H1 (cell line): Measurements from ENCODE around the gene STIMATE. TPM values are rescaled to one million over a fixed set of nuclear protein-coding genes. Genes with fewer than 3 reads are reported as not detected.

Experiments used
- CTCF ChIA-PET: fragments of 300-600 bp; sonication (Branson Sonifier 250); formaldehyde crosslinking; loops from one replicate; lab custom pipeline; 2021; ENCODE audit not compliant: partially characterized antibody; lab: Charles Lee
- POLR2A ChIA-PET: fragments of 300-600 bp; sonication (Branson Sonifier 250); formaldehyde crosslinking; loops from one replicate; lab custom pipeline; 2021; ENCODE audit warnings: inconsistent platforms; ENCODE audit not compliant: partially characterized antibody; lab: Charles Lee
- DNase-seq, 2 experiments: peaks; one replicate each; pipeline versions ENCODE4 v3.0.0 to v3.0.0-alpha.2; 2010 to 2022; ENCODE audit warnings: low spot score in 2 of 2, low read depth in 1 of 2, mixed read lengths in 1 of 2
- FAIRE-seq: peaks from 2 replicates; lab custom pipeline; 2011; peaks lifted over from hg19 to GRCh38; lab: Jason Lieb, UNC
- H2AFZ ChIP-seq: 2 replicates; pipeline ENCODE4 v1.8.1; 2012; ENCODE audit warnings: low read length, inconsistent platforms
- H2AK5ac ChIP-seq: 2 replicates; pipeline ENCODE4 v1.6.1; 2013; ENCODE audit warnings: low read depth, low read length
- H2BK120ac ChIP-seq: replicated peaks from 2 replicates; pipeline ENCODE3; 2013; ENCODE audit warnings: low read depth, low read length, inconsistent platforms
- H2BK12ac ChIP-seq: 2 replicates; pipeline ENCODE4 v1.6.1; 2013; ENCODE audit warnings: low read depth, low read length
- H2BK15ac ChIP-seq: 2 replicates; pipeline ENCODE4 v1.6.1; 2013; ENCODE audit warnings: low read length
- H2BK20ac ChIP-seq: 2 replicates; pipeline ENCODE4 v1.6.1; 2013; ENCODE audit warnings: low read length
- H2BK5ac ChIP-seq: 2 replicates; pipeline ENCODE4 v1.6.1; 2013; ENCODE audit warnings: low read depth, low read length
- H3K14ac ChIP-seq: 2 replicates; pipeline ENCODE4 v1.6.1; 2013; ENCODE audit warnings: inconsistent platforms; ENCODE audit not compliant: insufficient read length
- H3K18ac ChIP-seq: 2 replicates; pipeline ENCODE4 v1.6.1; 2013; ENCODE audit warnings: low read length; ENCODE audit errors: extremely low read depth
- H3K23ac ChIP-seq: 2 replicates; pipeline ENCODE4 v1.6.1; 2013; ENCODE audit warnings: inconsistent platforms; ENCODE audit not compliant: insufficient read length
- H3K23me2 ChIP-seq: 2 replicates; pipeline ENCODE4 v1.6.1; 2013; ENCODE audit warnings: low read depth, low read length
- H3K27ac ChIP-seq: 2 replicates; pipeline ENCODE4 v1.6.1; 2011; ENCODE audit warnings: low read depth, low read length, inconsistent platforms
- H3K27me3 ChIP-seq, 4 experiments: replicated peaks in 1 of 4; 1 replicate in 1 of 4; 2 replicates in 3 of 4; pipeline versions ENCODE4 v1.6.1 to v1.8.1; 2011 to 2013; ENCODE audit warnings: low read length in 3 of 4, mild to moderate bottlenecking in 3 of 4, inconsistent platforms in 2 of 4, mixed read lengths in 2 of 4, moderate library complexity in 1 of 4; ENCODE audit not compliant: control insufficient read depth in 3 of 4, insufficient read depth in 3 of 4; ENCODE audit errors: extremely low read depth in 1 of 4
- H3K36me3 ChIP-seq, 4 experiments: 2 replicates each; pipeline versions ENCODE4 v1.6.1 to v1.8.1; 2011 to 2013; ENCODE audit warnings: mild to moderate bottlenecking in 4 of 4, low read length in 3 of 4, moderate library complexity in 2 of 4, control low read depth in 1 of 4, inconsistent platforms in 1 of 4; ENCODE audit not compliant: insufficient read depth in 4 of 4, control insufficient read depth in 2 of 4
- H3K4ac ChIP-seq: replicated peaks from 2 replicates; pipeline ENCODE3; 2013; ENCODE audit warnings: low read length, low read depth, mixed read lengths, inconsistent platforms; ENCODE audit not compliant: insufficient read length
- H3K4me1 ChIP-seq, 4 experiments: replicated peaks in 1 of 4; 1 replicate in 1 of 4; 2 replicates in 3 of 4; pipeline versions ENCODE4 v1.6.1 to v1.8.1; 2011 to 2013; ENCODE audit warnings: low read length in 3 of 4, inconsistent platforms in 2 of 4, mixed read lengths in 1 of 4; ENCODE audit not compliant: insufficient read depth in 4 of 4, control insufficient read depth in 3 of 4
- H3K4me2 ChIP-seq, 2 experiments: 2 replicates each; pipeline versions ENCODE4 v1.6.1 to v1.8.1; 2011 to 2013; ENCODE audit warnings: low read depth in 2 of 2, low read length in 2 of 2, control low read depth in 1 of 2, inconsistent platforms in 1 of 2, mild to moderate bottlenecking in 1 of 2; ENCODE audit not compliant: insufficient read depth in 1 of 2
- H3K4me3 ChIP-seq, 4 experiments: fragments of 200-600, 300-600 bp in 1 of 4; sonication (generic), shearing (Covaris generic), sonication (Bioruptor Twin) in 1 of 4; 2 replicates each; pipeline versions ENCODE4 v1.5.1 to v1.8.1; 2011 to 2016; ENCODE audit warnings: low read length in 4 of 4, low read depth in 3 of 4, control low read depth in 2 of 4, inconsistent platforms in 2 of 4, mild to moderate bottlenecking in 2 of 4, mixed read lengths in 1 of 4, moderate library complexity in 1 of 4; ENCODE audit not compliant: insufficient read depth in 2 of 4; ENCODE audit errors: extremely low read depth in 1 of 4
- H3K56ac ChIP-seq: replicated peaks from 2 replicates; pipeline ENCODE3; 2013; ENCODE audit warnings: low read depth, mild to moderate bottlenecking, mixed read lengths, low read length, inconsistent platforms; ENCODE audit not compliant: insufficient read length
- H3K79me1 ChIP-seq: 2 replicates; pipeline ENCODE4 v1.6.1; 2013; ENCODE audit warnings: low read depth, low read length, control low read depth
- H3K79me2 ChIP-seq, 2 experiments: 2 replicates each; pipeline versions ENCODE4 v1.6.1 to v1.8.1; 2012 to 2013; ENCODE audit warnings: low read length in 2 of 2, mild to moderate bottlenecking in 2 of 2, inconsistent platforms in 1 of 2; ENCODE audit not compliant: insufficient read depth in 2 of 2, control insufficient read depth in 1 of 2
- H3K9ac ChIP-seq, 4 experiments: replicated peaks in 1 of 4; 1 replicate in 1 of 4; 2 replicates in 3 of 4; pipeline versions ENCODE4 v1.6.1 to v1.8.1; 2011 to 2013; ENCODE audit warnings: low read depth in 3 of 4, low read length in 3 of 4, control low read depth in 2 of 4, mild to moderate bottlenecking in 2 of 4, moderate library complexity in 2 of 4, inconsistent platforms in 1 of 4; ENCODE audit errors: extremely low read depth in 1 of 4
- H3K9me3 ChIP-seq, 2 experiments: 2 replicates each; pipeline versions ENCODE4 v1.6.1 to v1.8.1; 2012 to 2013; ENCODE audit warnings: mild to moderate bottlenecking in 2 of 2, moderate library complexity in 2 of 2, control low read depth in 1 of 2, inconsistent platforms in 1 of 2, low read depth in 1 of 2, low read length in 1 of 2, mixed read lengths in 1 of 2; ENCODE audit not compliant: insufficient read depth in 2 of 2
- H4K20me1 ChIP-seq, 2 experiments: replicated peaks in 1 of 2; 2 replicates each; pipeline versions ENCODE3 to v1.8.1; 2011 to 2013; ENCODE audit warnings: inconsistent platforms in 2 of 2, low read length in 2 of 2, mild to moderate bottlenecking in 1 of 2; ENCODE audit not compliant: insufficient read depth in 2 of 2, control insufficient read depth in 1 of 2
- H4K5ac ChIP-seq: 2 replicates; pipeline ENCODE4 v1.6.1; 2013; ENCODE audit warnings: low read length, low read depth, mixed read lengths, inconsistent platforms; ENCODE audit not compliant: insufficient read length
- H4K8ac ChIP-seq: 2 replicates; pipeline ENCODE4 v1.8.0; 2013; ENCODE audit warnings: mild to moderate bottlenecking, moderate library complexity, low read length, inconsistent platforms; ENCODE audit not compliant: insufficient read depth; ENCODE audit errors: extremely low read depth
- H4K91ac ChIP-seq: replicated peaks from 2 replicates; pipeline ENCODE3; 2013; ENCODE audit warnings: low read length, mixed read lengths, inconsistent platforms; ENCODE audit not compliant: insufficient read length
- CBX5 ChIP-seq: fragments of 300-800, 300-1000 bp; sonication (generic); IDR thresholded peaks from 2 replicates; pipeline ENCODE4 v1.7.1; 2016; ENCODE audit warnings: antibody characterized with exemption, low read length, low read depth
- CHD2 ChIP-seq: IDR thresholded peaks from 2 replicates; pipeline ENCODE4 v1.6.1; 2012; ENCODE audit warnings: low read length, improper control_type of control experiment
- EGR1 ChIP-seq: IDR thresholded peaks from 2 replicates; pipeline ENCODE4 v1.6.1; 2011; ENCODE audit warnings: low read depth, low read length, borderline replicate concordance
- EZH2 ChIP-seq: fragments of 200-600 bp; sonication (generic); IDR thresholded peaks from 2 replicates; pipeline ENCODE4 v1.7.1; 2012; ENCODE audit warnings: low read depth, mild to moderate bottlenecking, moderate library complexity, low read length, inconsistent platforms; ENCODE audit not compliant: severe bottlenecking
- GABPA ChIP-seq: IDR thresholded peaks from 2 replicates; pipeline ENCODE4 v1.6.1; 2011; ENCODE audit warnings: mild to moderate bottlenecking, low read length, moderate library complexity, borderline replicate concordance; ENCODE audit not compliant: insufficient read depth
- JUND ChIP-seq: IDR thresholded peaks from 2 replicates; pipeline ENCODE4 v1.6.1; 2011; ENCODE audit warnings: mild to moderate bottlenecking, improper control_type of control experiment, low read length
- KDM4A ChIP-seq: IDR thresholded peaks from one replicate; pipeline ENCODE4 v1.7.1; 2012; ENCODE audit warnings: low read depth, mild to moderate bottlenecking, moderate library complexity, low read length, inconsistent platforms; ENCODE audit not compliant: severe bottlenecking
- RAD21 ChIP-seq, 2 experiments: IDR thresholded peaks in 1 of 2; conservative IDR thresholded peaks in 1 of 2; 2 replicates each; pipeline ENCODE4 v1.6.1; 2011; ENCODE audit warnings: low read depth in 2 of 2, low read length in 2 of 2, improper control_type of control experiment in 1 of 2, inconsistent platforms in 1 of 2, mild to moderate bottlenecking in 1 of 2, moderate library complexity in 1 of 2
- RBBP5 ChIP-seq: IDR thresholded peaks from 2 replicates; pipeline ENCODE4 v1.7.1; 2012; ENCODE audit warnings: low read depth, mild to moderate bottlenecking, inconsistent platforms, low read length, moderate library complexity, borderline replicate concordance
- RXRA ChIP-seq: IDR thresholded peaks from 2 replicates; pipeline ENCODE4 v1.6.1; 2011; ENCODE audit warnings: low read depth, mild to moderate bottlenecking, low read length, moderate library complexity; ENCODE audit not compliant: insufficient read depth
- SIRT6 ChIP-seq: IDR thresholded peaks from one replicate; pipeline ENCODE4 v1.7.1; 2012; ENCODE audit warnings: low read length, inconsistent platforms
- SP4 ChIP-seq: IDR thresholded peaks from 2 replicates; pipeline ENCODE4 v1.6.1; 2012; ENCODE audit warnings: low read length, inconsistent platforms
- TBP ChIP-seq: IDR thresholded peaks from 2 replicates; pipeline ENCODE4 v1.6.1; 2011; ENCODE audit warnings: low read depth, low read length, improper control_type of control experiment
- WGBS, 2 experiments: shearing (Covaris generic) in 1 of 2; methylation state at CpG; one replicate each; pipeline versions ENCODE4 v1.1.6 to v1.1.7; 2013 to 2015; ENCODE audit warnings: low lambda C conversion rate in 2 of 2, mixed read lengths in 2 of 2, inconsistent platforms in 1 of 2, low coverage in 1 of 2, missing lambda C conversion rate in 1 of 2; ENCODE audit not compliant: insufficient replicate concordance in 2 of 2, insufficient coverage in 1 of 2, insufficient read length in 1 of 2; ENCODE audit errors: extremely low coverage in 1 of 2, missing lambda C conversion rate in 1 of 2; 5-methylcytosine and 5-hydroxymethylcytosine counted together
- polyA plus RNA-seq, 7 experiments: library from polyadenylated mRNA; depleted of rRNA in 3 of 7; stranded (reverse) in 5 of 7; unstranded in 2 of 7; fragments of >200 nt in 5 of 7; fragments of 200-250 nt in 2 of 7; gene quantifications; 1 replicate in 5 of 7; 2 replicates in 1 of 7; 4 replicates in 1 of 7; pipeline versions ENCODE4 v1.2.1 to v1.2.3, GENCODE V29; 2011 to 2013; ENCODE audit warnings: missing spikeins in 2 of 7, mixed read lengths in 2 of 7
- total RNA-seq: library from RNA; stranded (reverse); fragmentation: NEBNext Ultra II Directional; extraction: Animal tissue kit (Norgen Biotek cat#: 25700); gene quantifications from 2 replicates; pipeline ENCODE4 v1.2.1, GENCODE V29; 2021

STIMATE gene
- total and polyA plus RNA-seq, 2 of the 8 experiments (the other 6 are each of a cell fraction or from before 2014, with no cell fraction given), result 17.5 to 22.1 TPM

GRCh38 chr3:52827441-52827840, 69.9 kb downstream of the STIMATE start:
- Histone ChIP-seq H4K5ac (no peak overlapping the region), H3K27ac (no peak overlapping the region), H3K27me3 (no peaks in the 10 kb centered on the region), H3K79me2 (no peaks in the 10 kb centered on the region), H2AFZ (no peak overlapping the region), H2BK15ac (no peak overlapping the region), H3K23me2 (no peaks in the 10 kb centered on the region), H3K9me3 (no peaks in the 10 kb centered on the region), H3K4me2 (no peak overlapping the region; a peak in 1 of 4 replicates), H2BK12ac (no peak overlapping the region), H3K9ac (no peak overlapping the region), H3K23ac (no peak overlapping the region), H3K4ac (no peak overlapping the region), H2BK5ac (no peak overlapping the region), H2AK5ac (no peak overlapping the region), H3K14ac (no peak overlapping the region), H3K4me1 (peaks cover 0 to 2% (median 0%) of the 10 kb centered on the region in 4 experiments; a peak in 2 of 7 replicates), H2BK120ac (no peak overlapping the region), H2BK20ac (no peak overlapping the region), H4K8ac (peak overlapping the region; percentile 45; the same call in 1 of the 2 replicates), H3K56ac (no peak overlapping the region), H4K91ac (no peak overlapping the region), H3K18ac (no peak overlapping the region), H3K36me3 (no peaks in the 10 kb centered on the region), H3K79me1 (no peaks in the 10 kb centered on the region), H4K20me1 (no peaks in the 10 kb centered on the region), H3K4me3 (no peak overlapping the region)
- DNase-seq (no peak), FAIRE-seq (no peak)
- 77% methylated on average over 9 of the region's 9 CpGs; no CpG with 5 or more reads in 1 of the 2 experiments for WGBS, 2 experiments
- CTCF ChIA-PET, result interaction anchor here (0.7 to 3.5 kb wide), 10 partner anchors 9 to 243 kb away, joined by 3 to 18 read pairs (median 4); no protein-coding TSS in a partner anchor
- POLR2A ChIA-PET, result interaction anchor here (1.2 kb wide), 1 partner anchor 56 kb away, joined by 3 read pairs; the partner anchor contains the start of gene NEK4
- TF ChIP-seq SP4, result no peak
- no peak for TF ChIP-seq CBX5
- no peak for TF ChIP-seq CHD2
- TF ChIP-seq KDM4A, result no peak
- TF ChIP-seq SIRT6, result no peak
- no peak for TF ChIP-seq EGR1
- TF ChIP-seq TBP, result no peak
- TF ChIP-seq JUND, result no peak
- TF ChIP-seq GABPA, result no peak
- no peak for TF ChIP-seq RXRA
- no peak for TF ChIP-seq RAD21 (IDR thresholded peaks at IDR 0.05 in 1 of 2, conservative IDR thresholded peaks at IDR 0.05 in 1 of 2; ENCODE audit: low read depth in 2 of 2, low read length in 2 of 2)
- TF ChIP-seq RBBP5, result no peak
- no peak for TF ChIP-seq EZH2
